ENCODE measurements around the gene COMMD4. TPM values are rescaled to one million over a fixed set of nuclear protein-coding genes. Genes with fewer than 3 reads are reported as not detected.
"Not testable (repeated sequence)": the region's sequence is repeated elsewhere in the genome, so short reads cannot be mapped to it uniquely, and the experiment has no call there.

Gene COMMD4
- polyA plus RNA-seq, 1 of the 3 experiments (the other 2 are of a cell fraction), result 223 TPM

GRCh38 chr15:75314552-75315290 lies 21.1 kb upstream of the COMMD4 start:
- Histone ChIP-seq H3K9me2 (no peaks in the 10 kb centered on the region), H3K79me2 (ENCODE audit: insufficient read depth) (no peaks in the 10 kb centered on the region), H3K36me3 (replicated peaks in 1 of 2; ENCODE audit: control insufficient read depth in 1 of 2, insufficient read depth in 2 of 2, low read length in 1 of 2) (no peaks in the 10 kb centered on the region), H4K20me1 (ENCODE audit: insufficient read depth) (no peaks in the 10 kb centered on the region), H3K9me3 (no peaks in the 10 kb centered on the region), H2AFZ (ENCODE audit: low read depth) (no peak overlapping the region), H3F3A (replicated peaks; ENCODE audit: insufficient read depth) (no peaks in the 10 kb centered on the region), H3K4me2 (no peak overlapping the region), H3K4me1 (ENCODE audit: control insufficient read depth in 1 of 2, insufficient read depth in 2 of 2, low read depth in 1 of 2, low read length in 1 of 2) (no peaks in the 10 kb centered on the region), H3K4me3 (ENCODE audit: low read depth in 2 of 2, low read length in 1 of 2) (no peak overlapping the region), H3K27ac (ENCODE audit: low read depth in 2 of 2, low read length in 1 of 2) (no peak overlapping the region), H3K27me3 (ENCODE audit: insufficient read depth) (no peaks in the 10 kb centered on the region), H3K9ac (no peak overlapping the region)
- ChIA-PET CTCF (no interaction called here), POLR2A (no interaction called here)
- 62% methylated on average over 5 of the region's 5 CpGs for WGBS (ENCODE audit: low lambda C conversion rate)
- TF ChIP-seq RCOR1 (IDR thresholded peaks at IDR 0.05; ENCODE audit: low read length), result no peak
- no peak for DNase-seq

- H3K36me3 ChIP-seq (replicated peaks in 1 of 2; ENCODE audit: control insufficient read depth in 1 of 2, insufficient read depth in 2 of 2, low read length in 1 of 2); H3F3A ChIP-seq (replicated peaks; ENCODE audit: insufficient read depth); H3K27me3 ChIP-seq (ENCODE audit: insufficient read depth); POLR2A ChIA-PET; CTCF ChIA-PET; H3K9me2 ChIP-seq; H3K9ac ChIP-seq; DNase-seq; H3K4me3 ChIP-seq (ENCODE audit: low read depth in 2 of 2, low read length in 1 of 2); H3K4me1 ChIP-seq (ENCODE audit: control insufficient read depth in 1 of 2, insufficient read depth in 2 of 2, low read depth in 1 of 2, low read length in 1 of 2); H3K4me2 ChIP-seq; H3K27ac ChIP-seq (ENCODE audit: low read depth in 2 of 2, low read length in 1 of 2); H3K9me3 ChIP-seq; H4K20me1 ChIP-seq (ENCODE audit: insufficient read depth); H2AFZ ChIP-seq (ENCODE audit: low read depth); H3K79me2 ChIP-seq (ENCODE audit: insufficient read depth): not testable (repeated sequence)
- 53% methylated on average over 5 of the region's 5 CpGs for WGBS (ENCODE audit: low lambda C conversion rate)
These were observed 16.5 kb upstream of the COMMD4 start for GRCh38 chr15:75319231-75319897.

- no peaks in the 10 kb centered on the region for H3K9me2 ChIP-seq
- ChIA-PET POLR2A (no interaction called here), CTCF (interaction anchor here (1.4 kb wide), 1 partner anchor 14 kb away, joined by 7 read pairs; no protein-coding TSS in a partner anchor)
- H3K36me3 ChIP-seq (replicated peaks in 1 of 2; ENCODE audit: control insufficient read depth in 1 of 2, insufficient read depth in 2 of 2, low read length in 1 of 2), result no peaks in the 10 kb centered on the region
- H3K79me2 ChIP-seq (ENCODE audit: insufficient read depth), result no peaks in the 10 kb centered on the region
- H3K4me2 ChIP-seq, result no peak overlapping the region
- no peaks in the 10 kb centered on the region for H3K4me1 ChIP-seq (ENCODE audit: control insufficient read depth in 1 of 2, insufficient read depth in 2 of 2, low read depth in 1 of 2, low read length in 1 of 2)
- H3F3A ChIP-seq (replicated peaks; ENCODE audit: insufficient read depth), result no peaks in the 10 kb centered on the region
- no peaks in the 10 kb centered on the region; the same call in 1 of the 2 replicates for H3K27me3 ChIP-seq (ENCODE audit: insufficient read depth)
- DNase-seq, result no peak
- H3K9ac ChIP-seq, result no peak overlapping the region
- WGBS (ENCODE audit: low lambda C conversion rate), result 49% methylated on average over 6 of the region's 6 CpGs
- TF ChIP-seq ELF1 (IDR thresholded peaks at IDR 0.05) (no peak), REST (IDR thresholded peaks at IDR 0.05; ENCODE audit: low read depth, low read length) (no peak), PBX3 (IDR thresholded peaks at IDR 0.05) (no peak), EP300 (IDR thresholded peaks at IDR 0.05; ENCODE audit: borderline replicate concordance in 1 of 2, low read depth in 1 of 2, low read length in 1 of 2) (no peak), MEF2A (IDR thresholded peaks at IDR 0.05; ENCODE audit: borderline replicate concordance, low read depth) (no peak), IRF3 (IDR thresholded peaks at IDR 0.05; ENCODE audit: low read depth, low read length) (no peak), FOXJ3 (CRISPR knock-in tag; IDR thresholded peaks at IDR 0.05) (no peak), GABPA (IDR thresholded peaks at IDR 0.05; ENCODE audit: low read depth) (no peak), RCOR1 (IDR thresholded peaks at IDR 0.05; ENCODE audit: low read length) (no peak)
- H3K4me3 ChIP-seq (ENCODE audit: low read depth in 2 of 2, low read length in 1 of 2), result no peak overlapping the region
- H3K27ac ChIP-seq (ENCODE audit: low read depth in 2 of 2, low read length in 1 of 2), result no peak overlapping the region
- no peaks in the 10 kb centered on the region for H3K9me3 ChIP-seq
- H4K20me1 ChIP-seq (ENCODE audit: insufficient read depth), result no peaks in the 10 kb centered on the region
- H2AFZ ChIP-seq (ENCODE audit: low read depth), result no peak overlapping the region
These were observed 14.2 kb upstream of the COMMD4 start for GRCh38 chr15:75321711-75322110.

Measured in SK-N-SH (cell line).